ENCODE measurements around the gene TRAF5.
A peak's percentile ranks its signal among the peaks of the same experiment; 100 is the strongest.
"Not testable (repeated sequence)": the region's sequence is repeated elsewhere in the genome, so short reads cannot be mapped to it uniquely, and the experiment has no call there.

Gene TRAF5

DNA sequence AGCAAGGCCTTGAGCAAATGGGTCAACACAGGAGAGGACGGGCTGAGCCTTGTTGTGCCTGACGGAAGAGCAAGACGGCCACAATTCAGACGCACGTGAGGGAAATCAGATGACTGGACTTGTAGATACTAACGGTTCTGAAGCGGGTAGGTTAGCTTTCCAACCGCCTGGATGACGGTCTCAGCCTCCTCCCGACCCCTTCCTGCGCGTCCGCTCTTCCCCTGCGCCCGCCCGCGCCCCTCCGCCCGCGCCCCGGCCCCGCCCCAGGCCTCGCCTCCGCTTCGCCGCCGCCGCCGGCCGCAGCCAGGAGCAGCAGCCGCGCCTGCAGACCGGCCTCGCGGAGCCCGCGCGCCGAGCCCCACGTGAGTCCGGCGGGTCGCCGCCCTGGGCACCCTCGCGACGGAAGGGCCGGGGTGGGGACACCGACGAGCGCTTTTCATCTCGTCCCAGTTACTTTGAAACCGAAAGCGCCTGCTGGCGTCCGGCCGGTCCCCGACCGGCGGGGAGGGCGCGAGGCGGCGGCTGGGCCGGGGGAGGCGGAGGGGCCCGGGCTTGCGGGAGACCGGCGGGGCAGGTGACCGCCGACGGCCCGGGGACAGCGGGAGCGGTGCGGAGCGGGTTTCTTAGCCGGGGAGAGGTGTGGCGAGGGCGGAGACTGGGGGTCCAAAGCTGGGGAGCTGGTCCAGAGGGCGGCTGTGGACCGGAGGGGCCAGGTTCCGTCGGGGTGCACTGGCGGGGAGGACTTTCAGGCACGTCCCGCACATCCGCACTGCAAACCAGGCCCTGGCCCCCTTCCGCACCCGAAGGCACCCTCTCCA, at the start of gene TRAF5:
Gene TRAF5 (plus strand): TSS at position 306 of the 818 bp plus-strand sequence. CDS start 26,407 bp downstream, outside the sequence.
- DNase-seq (ENCODE audit: low read depth, low spot score) = no peak

DNA sequence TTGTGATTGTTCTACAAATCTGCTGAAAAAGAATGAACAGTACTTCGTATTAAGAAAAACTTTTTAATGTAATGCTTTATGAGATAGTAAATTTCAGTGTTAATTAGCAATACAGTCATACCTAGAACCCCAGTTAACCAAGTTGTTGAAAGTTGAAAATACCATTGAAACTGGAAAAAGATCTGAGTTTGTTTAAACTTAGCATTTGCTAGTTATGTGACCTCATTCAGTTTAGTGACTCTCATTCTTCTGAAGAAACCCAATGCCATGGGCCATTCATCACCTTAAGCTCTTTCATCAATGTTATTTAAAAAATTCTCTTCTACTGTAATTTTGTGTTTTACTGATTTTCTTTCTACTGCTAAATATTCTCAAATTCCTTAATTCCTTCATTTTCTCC, 47.3 kb upstream of the TRAF5 start:
- no peak for DNase-seq (ENCODE audit: low read depth, low spot score)

GRCh38 chr1:211280910-211281309, 45.7 kb upstream of the TRAF5 start:
- no peak for DNase-seq (ENCODE audit: low read depth, low spot score)

DNA sequence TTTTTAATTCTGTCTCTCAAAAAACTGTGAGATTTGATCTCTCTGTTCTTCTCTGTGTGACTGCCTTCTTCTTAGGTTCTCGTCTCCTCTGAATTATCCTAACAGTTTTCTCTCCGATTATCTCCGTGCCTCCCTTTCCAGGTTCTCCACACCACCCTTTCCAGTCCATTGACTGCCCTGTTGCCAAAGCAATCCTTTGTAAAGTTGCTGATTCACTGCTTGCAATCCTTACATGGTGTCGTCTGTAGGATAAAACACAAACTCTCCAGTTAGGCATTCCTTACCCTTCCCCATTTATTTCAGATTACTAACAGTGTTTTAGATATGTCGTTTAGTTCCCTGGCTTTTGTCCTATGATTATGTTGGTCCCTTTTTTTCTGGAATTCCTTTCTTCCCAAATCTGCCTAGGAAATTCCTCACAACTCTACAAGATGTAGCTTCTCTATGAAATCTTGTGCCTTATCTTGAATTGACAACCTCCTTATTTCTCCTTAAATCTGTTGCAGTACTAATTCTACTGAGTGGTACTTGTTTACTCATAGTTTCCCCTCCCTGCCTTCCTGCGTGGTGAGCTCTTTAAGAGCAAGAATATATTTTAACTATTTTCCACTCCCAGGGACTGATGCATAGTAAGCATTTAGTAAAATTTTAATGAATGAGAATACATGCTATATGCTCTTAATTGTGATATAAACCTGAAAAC, 45.2 kb upstream of the TRAF5 start:
- DNase-seq (ENCODE audit: low read depth, low spot score) = no peak

DNA sequence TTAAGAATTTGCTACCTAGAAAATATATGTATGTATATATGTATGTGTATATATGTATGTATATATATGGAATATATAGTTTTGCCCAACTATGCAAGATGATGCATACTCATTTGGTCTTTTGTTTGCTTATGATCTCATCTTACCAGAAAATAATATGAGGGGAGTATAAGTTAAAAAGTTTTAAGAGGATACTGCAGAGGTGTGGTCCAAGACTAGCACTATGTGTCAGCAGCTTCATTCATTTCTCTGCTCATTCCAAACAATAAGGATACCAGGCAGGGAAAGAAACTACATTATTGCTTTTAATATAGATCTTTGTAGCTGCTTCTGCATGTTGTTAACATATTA, 44.6 kb upstream of the TRAF5 start:
- DNase-seq (ENCODE audit: low read depth, low spot score) = no peak

GRCh38 chr1:211285196-211285595, 41.4 kb upstream of the TRAF5 start:
- no peak for DNase-seq (ENCODE audit: low read depth, low spot score)

DNA sequence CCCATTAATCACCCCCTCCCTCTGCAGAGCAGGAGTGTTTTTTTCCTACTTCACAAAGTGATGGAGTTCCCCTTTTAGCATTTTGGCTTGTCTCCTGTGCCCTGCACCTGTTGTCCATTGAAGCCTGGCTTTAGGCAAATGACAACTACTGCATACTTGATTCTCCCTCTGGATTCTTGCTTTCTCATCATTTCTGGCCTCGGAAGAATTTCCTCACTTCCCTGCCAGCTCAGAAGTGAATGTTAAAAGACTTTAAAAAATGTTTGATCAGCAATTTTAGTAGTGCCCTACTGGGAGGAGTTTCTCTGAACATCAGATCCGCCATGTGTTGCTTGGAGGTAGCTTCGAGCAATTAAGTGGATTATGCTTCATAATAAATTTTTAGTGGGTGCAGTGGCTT, 39.4 kb upstream of the TRAF5 start:
- DNase-seq (ENCODE audit: low read depth, low spot score) = no peak

DNA sequence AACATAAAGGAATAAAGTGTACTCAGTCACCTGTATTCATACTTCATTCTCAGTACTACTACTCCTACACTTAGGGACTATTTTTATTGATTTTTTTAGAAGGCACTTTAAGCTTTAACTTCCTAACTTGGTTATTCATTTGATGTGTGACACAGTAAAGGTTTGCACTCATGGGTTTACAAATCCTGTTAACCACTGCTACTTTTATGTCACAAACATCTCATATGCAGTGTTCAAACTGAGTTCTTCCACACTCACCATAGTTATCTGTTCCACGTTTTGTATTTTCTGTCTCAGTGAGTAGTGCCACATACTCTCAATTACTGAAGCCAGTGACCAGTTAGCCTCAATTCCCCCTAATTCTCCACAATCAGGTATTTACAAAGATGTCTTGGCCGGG, 34.2 kb upstream of the TRAF5 start:
- no peak for DNase-seq (ENCODE audit: low read depth, low spot score)

DNA sequence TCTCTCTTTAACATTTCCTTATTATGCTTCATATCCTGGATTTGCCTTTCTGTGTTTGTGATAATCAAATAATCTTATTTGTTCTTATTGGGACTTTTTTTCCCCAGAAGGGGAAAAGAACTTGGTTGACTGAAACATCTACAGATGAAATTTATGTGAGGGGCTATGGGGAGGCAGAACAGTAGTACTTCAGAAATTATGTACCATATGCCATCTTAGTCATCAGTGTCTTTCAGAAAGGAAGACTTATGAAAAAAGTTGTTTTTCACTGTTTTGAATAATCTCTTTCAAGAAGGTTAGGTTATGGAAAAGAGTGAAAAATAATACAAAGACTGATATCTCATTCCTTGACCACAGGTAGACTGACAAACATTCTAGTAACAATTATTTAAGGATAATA, 30.2 kb upstream of the TRAF5 start:
- no peak for DNase-seq (ENCODE audit: low read depth, low spot score)

- no peak for DNase-seq (ENCODE audit: low read depth, low spot score)
Observed at GRCh38 chr1:211305044-211305443, 21.6 kb upstream of the TRAF5 start.

DNA sequence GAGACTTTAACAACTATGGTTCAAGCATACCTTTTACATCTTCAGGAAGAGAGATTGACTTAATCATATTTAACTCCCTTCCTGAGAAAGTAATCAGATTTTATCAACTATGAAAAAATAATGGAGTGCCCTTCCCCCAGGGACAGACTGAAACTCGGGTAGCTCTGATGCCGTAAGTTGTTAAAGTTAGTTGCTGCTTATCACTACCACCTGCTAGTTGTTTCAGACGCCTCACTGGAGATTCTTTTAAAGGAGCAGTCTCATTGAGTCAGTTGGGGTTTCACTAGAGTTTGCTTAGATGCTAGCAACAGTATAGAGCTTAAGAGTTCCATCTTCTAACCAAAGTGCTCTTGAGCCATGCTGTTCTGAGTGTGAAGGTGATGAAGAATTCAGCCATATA, 17.0 kb upstream of the TRAF5 start:
- DNase-seq (ENCODE audit: low read depth, low spot score) = no peak

- no peak for DNase-seq (ENCODE audit: low read depth, low spot score)
Observed at GRCh38 chr1:211313392-211313791, 13.2 kb upstream of the TRAF5 start.

DNA sequence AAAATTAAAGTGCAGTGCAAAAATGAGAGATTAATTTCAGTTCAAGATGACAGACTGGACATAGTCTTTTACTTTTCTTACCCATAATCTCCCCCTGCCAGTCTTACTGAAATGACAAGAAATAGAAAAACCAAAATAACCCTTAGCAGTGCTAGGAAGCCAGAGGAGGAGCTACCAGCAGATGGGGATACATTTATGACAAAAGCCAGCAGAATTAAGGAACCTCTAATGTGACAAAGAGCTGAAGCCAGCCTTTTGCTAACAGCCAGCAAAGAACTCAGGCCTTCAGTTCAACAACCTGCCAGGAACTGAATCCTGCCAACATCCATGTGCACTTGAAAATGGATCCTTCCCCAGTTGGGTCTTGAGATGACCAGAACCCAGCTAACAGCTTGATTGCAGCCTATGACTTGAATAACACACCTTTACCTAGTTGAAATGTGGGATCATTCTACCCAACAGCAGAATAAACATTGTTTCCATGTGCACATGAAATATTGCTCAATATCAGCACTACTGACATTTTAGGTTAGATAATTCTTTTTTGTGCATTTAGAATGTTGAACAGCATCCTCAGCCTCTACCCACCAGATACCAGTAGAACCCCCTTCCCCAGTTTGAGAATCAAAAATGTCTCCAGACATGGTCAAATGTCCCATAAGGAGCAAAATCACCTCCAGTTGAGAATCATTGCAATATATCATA, 7.9 kb upstream of the TRAF5 start:
- DNase-seq (ENCODE audit: low read depth, low spot score) = no peak

GRCh38 chr1:211319892-211320291, 6.7 kb upstream of the TRAF5 start:
- no peak for DNase-seq (ENCODE audit: low read depth, low spot score)

DNA sequence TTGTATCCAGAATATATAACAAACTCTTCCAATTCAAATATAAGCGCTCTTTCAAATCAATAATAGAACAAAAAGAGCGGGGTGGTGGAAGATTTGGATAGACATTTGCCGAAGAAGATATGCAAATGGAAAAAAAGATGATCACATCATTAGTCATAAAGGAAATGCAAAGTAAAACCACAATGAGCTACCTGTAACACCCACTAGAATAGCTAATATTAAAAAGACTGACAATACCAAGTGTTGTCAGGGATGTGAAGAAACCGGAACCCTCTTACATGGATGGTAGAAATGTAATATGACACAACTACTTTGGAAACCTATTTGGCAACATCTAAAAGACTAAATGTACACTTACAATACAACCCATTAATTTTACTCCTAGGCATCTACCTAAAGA, 5.7 kb upstream of the TRAF5 start:
- no peak for DNase-seq (ENCODE audit: low read depth, low spot score)

- DNase-seq (ENCODE audit: low read depth, low spot score) = not testable (repeated sequence)
Observed at GRCh38 chr1:211321646-211322045, 5.0 kb upstream of the TRAF5 start.

DNA sequence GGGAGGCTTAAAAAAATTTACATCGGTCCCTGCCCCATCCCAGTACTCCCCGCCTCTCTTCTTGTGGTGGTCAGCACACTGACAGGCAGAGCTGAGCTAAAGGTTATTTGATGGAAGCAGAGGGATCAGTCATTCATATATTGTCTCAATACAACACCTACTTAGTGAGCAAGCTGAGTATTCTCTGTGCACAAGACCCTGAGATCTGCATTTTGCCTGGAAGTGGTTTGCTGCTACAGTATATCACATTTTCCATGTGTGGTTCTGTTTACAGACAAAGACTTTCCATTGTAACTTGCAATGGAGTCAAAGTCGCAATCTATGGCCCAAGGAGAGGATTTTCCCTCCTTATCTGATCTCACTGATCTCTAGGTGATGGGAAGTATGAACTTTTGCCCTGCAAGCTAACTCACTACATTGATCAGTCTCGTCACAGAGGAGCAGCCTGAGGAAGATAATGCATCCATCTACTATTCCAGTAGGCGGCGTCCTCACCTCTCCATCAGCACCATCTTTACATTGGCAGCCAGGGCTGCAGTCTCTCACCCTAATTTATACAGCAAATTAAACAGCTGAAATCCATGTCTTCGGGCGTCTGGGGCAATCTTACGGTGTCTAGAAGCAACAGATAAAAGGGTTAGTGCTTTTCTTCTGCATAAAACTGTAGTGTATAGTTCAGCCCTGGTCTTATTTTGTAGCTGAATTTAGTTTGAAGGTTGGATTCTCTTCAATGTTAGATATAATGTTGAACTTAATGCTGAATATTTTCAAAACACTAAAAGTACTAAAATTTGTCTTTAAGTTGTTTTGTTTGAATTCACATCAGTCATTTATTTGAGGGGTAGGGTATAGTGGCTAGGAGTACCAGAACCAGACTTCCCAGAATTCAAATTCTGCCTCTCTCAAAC, 3.2 kb upstream of the TRAF5 start:
- peak; percentile 40 for DNase-seq (ENCODE audit: low read depth, low spot score)

DNA sequence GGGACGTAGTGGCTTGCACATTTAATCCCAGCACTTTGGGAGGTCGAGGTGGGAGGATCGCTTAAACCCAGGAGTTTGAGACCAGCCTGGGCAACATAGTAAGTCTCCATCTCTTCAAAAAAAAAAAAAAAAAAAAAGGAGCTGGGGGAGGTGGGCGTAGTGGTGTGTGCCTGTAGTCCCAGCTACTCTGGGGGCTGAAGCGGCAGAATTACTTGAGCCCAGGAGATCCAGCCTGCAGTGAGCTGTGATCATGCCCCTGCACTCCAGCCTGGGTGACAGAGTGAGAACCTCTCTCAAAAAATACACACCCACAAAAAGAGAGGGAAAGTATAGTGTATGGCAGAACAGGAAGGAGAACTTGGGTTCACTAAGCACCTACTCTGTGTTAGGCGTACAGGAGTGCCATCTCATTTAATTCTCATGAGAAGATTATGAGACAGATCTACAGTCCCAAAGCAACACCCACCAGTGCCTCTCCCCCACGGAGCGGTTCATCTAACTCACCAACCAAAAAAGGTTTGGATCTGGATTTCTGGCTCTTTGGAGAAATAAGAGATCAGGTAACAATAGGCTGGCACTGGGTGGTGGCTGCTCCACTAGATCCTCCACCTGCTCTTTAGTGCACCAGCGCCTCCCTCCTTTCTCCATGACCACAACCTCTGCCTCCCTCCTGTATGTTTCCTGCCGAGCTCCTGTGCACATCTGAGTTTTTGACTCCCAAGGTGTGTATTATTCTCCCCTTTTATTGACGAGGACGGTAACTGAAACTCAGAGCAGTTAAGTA, 1.4 kb upstream of the TRAF5 start:
- no peak for DNase-seq (ENCODE audit: low read depth, low spot score)

- no peak for DNase-seq (ENCODE audit: low read depth, low spot score)
Observed at GRCh38 chr1:211326140-211326527, 499 bp upstream of the TRAF5 start.

GRCh38 chr1:211327346-211327921, 801 bp downstream of the TRAF5 start:
- DNase-seq (ENCODE audit: low read depth, low spot score) = no peak
